CD4-positive, CD25-positive, alpha-beta regulatory T cell (primary cell): Measurements from ENCODE around the gene NCAN. TPM values are rescaled to one million over a fixed set of nuclear protein-coding genes. Genes with fewer than 3 reads are reported as not detected.
"Not testable (repeated sequence)": the region's sequence is repeated elsewhere in the genome, so short reads cannot be mapped to it uniquely, and the experiment has no call there.

ENCODE experiments used
- ATAC-seq, 2 donors: fragments of 150-1000 bp; cut with Tn5 transposase; one replicate each; pipeline ENCODE4 v1.10.0; 2021; ENCODE audit warnings: low read depth in 2 of 2, moderate number of reproducible peaks in 2 of 2, moderate library complexity in 1 of 2
- DNase-seq, 3 donors: peaks; one replicate each; pipeline versions ENCODE4 v3.0.0 to v3.0.0-alpha.2; 2012 to 2022; ENCODE audit warnings: mixed read lengths in 1 of 3
- H3K27ac ChIP-seq: one replicate; pipeline ENCODE4 v1.7.0; 2013; ENCODE audit warnings: mild to moderate bottlenecking, low read length; ENCODE audit not compliant: insufficient read depth, poor library complexity, severe bottlenecking
- H3K27me3 ChIP-seq: one replicate; pipeline ENCODE4 v1.7.0; 2013; ENCODE audit warnings: low read length; ENCODE audit not compliant: control insufficient read depth, insufficient read depth
- H3K36me3 ChIP-seq: one replicate; pipeline ENCODE4 v1.7.0; 2013; ENCODE audit warnings: mild to moderate bottlenecking, low read length, moderate library complexity; ENCODE audit not compliant: control insufficient read depth, insufficient read depth
- H3K4me1 ChIP-seq: 2 replicates; pipeline ENCODE4 v1.7.0; 2013; ENCODE audit warnings: mild to moderate bottlenecking, low read length; ENCODE audit not compliant: insufficient read depth, control insufficient read depth, poor library complexity, severe bottlenecking
- H3K4me3 ChIP-seq: one replicate; pipeline ENCODE4 v1.7.0; 2013; ENCODE audit warnings: low read depth, mild to moderate bottlenecking, low read length, moderate library complexity
- H3K9me3 ChIP-seq, 2 experiments: 1 replicate in 1 of 2; 2 replicates in 1 of 2; pipeline ENCODE4 v1.7.0; 2013; ENCODE audit warnings: low read length in 2 of 2, mild to moderate bottlenecking in 1 of 2, moderate library complexity in 1 of 2; ENCODE audit not compliant: control insufficient read depth in 2 of 2
- H3K27ac Mint-ChIP-seq, 3 donors: one replicate each; pipeline ENCODE4 v1.8.0; 2020 to 2022; ENCODE audit warnings: mild to moderate bottlenecking in 3 of 3, mixed read lengths in 3 of 3, moderate library complexity in 2 of 3
- H3K27me3 Mint-ChIP-seq: one replicate; pipeline ENCODE4 v1.8.0; 2022; ENCODE audit warnings: mild to moderate bottlenecking, mixed read lengths
- H3K36me3 Mint-ChIP-seq: one replicate; pipeline ENCODE4 v1.8.0; 2020; ENCODE audit warnings: mixed read lengths
- H3K4me1 Mint-ChIP-seq, 4 donors: one replicate each; pipeline ENCODE4 v1.8.0; 2020 to 2022; ENCODE audit warnings: mixed read lengths in 4 of 4, mild to moderate bottlenecking in 1 of 4
- H3K4me3 Mint-ChIP-seq, 4 donors: one replicate each; pipeline ENCODE4 v1.8.0; 2020 to 2022; ENCODE audit warnings: mild to moderate bottlenecking in 4 of 4, mixed read lengths in 4 of 4, moderate library complexity in 3 of 4
- H3K9me3 Mint-ChIP-seq, 7 donors: one replicate each; pipeline ENCODE4 v1.8.0; 2020 to 2022; ENCODE audit warnings: mixed read lengths in 7 of 7, mild to moderate bottlenecking in 3 of 7, moderate library complexity in 2 of 7
- polyA plus RNA-seq, 4 donors: library from polyadenylated mRNA; unstranded; fragments of 300-500 nt; fragmentation: Illumina TruSeq; gene quantifications; one replicate each; pipeline ENCODE4 v1.2.3, GENCODE V29; 2021
- total RNA-seq: library from RNA; stranded (reverse); gene quantifications from one replicate; pipeline ENCODE4 v1.2.3, GENCODE V29; 2022

The NCAN gene
- total and polyA plus RNA-seq, 5 donors from 2014 or later = not detected

DNA sequence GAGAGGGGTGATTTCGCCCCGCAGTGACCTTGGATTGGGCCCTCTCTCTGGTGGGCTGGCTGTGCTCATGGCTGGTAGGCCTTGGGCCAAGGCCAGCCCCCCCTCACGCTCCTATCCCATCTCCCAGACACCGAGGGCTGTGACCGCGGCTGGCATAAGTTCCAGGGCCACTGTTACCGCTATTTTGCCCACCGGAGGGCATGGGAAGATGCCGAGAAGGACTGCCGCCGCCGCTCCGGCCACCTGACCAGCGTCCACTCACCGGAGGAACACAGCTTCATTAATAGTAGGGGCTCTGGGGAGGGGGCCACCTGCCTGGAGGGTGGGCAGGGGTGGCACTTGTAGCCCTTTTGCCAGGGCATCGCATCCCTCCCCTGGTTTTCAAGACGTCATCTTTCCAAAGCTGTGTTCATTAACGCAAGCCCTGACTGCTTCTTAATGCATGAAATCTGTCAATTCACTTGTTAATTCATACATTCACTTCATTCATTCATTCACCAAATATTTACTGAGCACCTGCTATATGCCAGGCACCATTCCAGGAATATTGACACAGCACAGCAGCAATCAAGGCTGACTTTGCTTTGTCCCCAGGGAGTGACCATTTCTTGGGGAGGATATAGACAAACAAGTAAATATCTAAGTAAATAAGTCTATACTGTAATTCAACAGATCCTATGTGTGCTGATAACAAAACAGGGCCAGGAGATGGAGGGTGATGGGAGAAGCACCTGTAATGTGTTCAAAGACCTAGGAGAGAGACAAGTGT is 26.6 kb downstream of the NCAN start:
- H3K4me1 ChIP-seq = no peaks in the 10 kb centered on the region
- DNase-seq (no peak), ATAC-seq (no peak)
- H3K9me3 ChIP-seq = peaks cover 16 to 19% of the 10 kb centered on the region in 2 experiments
- H3K4me3 Mint-ChIP-seq = no peak overlapping the region
- H3K9me3 Mint-ChIP-seq = peaks cover 0 to 20% (median 6%) of the 10 kb centered on the region in 7 donors
- no peaks in the 10 kb centered on the region for H3K4me1 Mint-ChIP-seq
- no peaks in the 10 kb centered on the region for H3K36me3 Mint-ChIP-seq
- peaks cover 15% of the 10 kb centered on the region for H3K27me3 Mint-ChIP-seq
- no peak overlapping the region for H3K4me3 ChIP-seq
- H3K36me3 ChIP-seq = no peaks in the 10 kb centered on the region
- H3K27me3 ChIP-seq = no peaks in the 10 kb centered on the region
- no peak overlapping the region for H3K27ac Mint-ChIP-seq
- H3K27ac ChIP-seq = no peak overlapping the region

- peaks cover 0 to 13% (median 5%) of the 10 kb centered on the region in 7 donors for H3K9me3 Mint-ChIP-seq
Measured at GRCh38 chr19:19239675-19240074, 27.9 kb downstream of the NCAN start.

DNA sequence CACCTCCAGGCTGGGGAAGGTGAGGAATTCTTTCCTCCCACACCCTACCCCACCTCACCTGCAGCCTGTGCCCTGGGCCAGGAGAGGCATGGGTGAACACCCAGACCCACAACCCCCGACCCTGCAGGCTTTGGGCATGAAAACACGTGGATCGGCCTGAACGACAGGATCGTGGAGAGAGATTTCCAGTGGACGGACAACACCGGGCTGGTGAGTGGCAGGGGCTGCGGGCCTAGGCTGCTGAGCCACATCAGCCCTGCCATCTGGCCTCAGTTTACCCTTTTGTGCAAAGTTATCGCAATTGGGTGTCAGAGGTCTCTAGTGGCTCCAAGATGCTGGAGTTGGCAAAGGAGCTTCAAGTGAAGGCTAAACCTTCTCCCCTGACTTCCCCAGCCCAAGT is 28.7 kb downstream of the NCAN start:
- ATAC-seq = no peak
- Mint-ChIP-seq H3K27ac (no peak overlapping the region), H3K27me3 (peaks cover 15% of the 10 kb centered on the region), H3K36me3 (no peaks in the 10 kb centered on the region), H3K4me3 (no peak overlapping the region), H3K4me1 (no peaks in the 10 kb centered on the region), H3K9me3 (peaks cover 0 to 10% (median 5%) of the 10 kb centered on the region in 7 donors)
- Histone ChIP-seq H3K36me3 (no peaks in the 10 kb centered on the region), H3K27ac (no peak overlapping the region), H3K9me3 (peaks cover 0 to 4% of the 10 kb centered on the region in 2 experiments), H3K27me3 (no peaks in the 10 kb centered on the region), H3K4me3 (no peak overlapping the region), H3K4me1 (no peaks in the 10 kb centered on the region)
- no peak for DNase-seq

More at GRCh38 chr19:19239675-19240074, 27.9 kb downstream of the NCAN start:
- no peak for ATAC-seq
- Histone ChIP-seq H3K27ac (no peak overlapping the region), H3K9me3 (peaks cover 3 to 7% of the 10 kb centered on the region in 2 experiments), H3K36me3 (no peaks in the 10 kb centered on the region), H3K4me3 (no peak overlapping the region), H3K27me3 (no peaks in the 10 kb centered on the region), H3K4me1 (no peaks in the 10 kb centered on the region)
- DNase-seq = no peak
- H3K4me3 Mint-ChIP-seq = no peak overlapping the region
- H3K4me1 Mint-ChIP-seq = no peaks in the 10 kb centered on the region
- no peak overlapping the region for H3K27ac Mint-ChIP-seq
- no peaks in the 10 kb centered on the region for H3K36me3 Mint-ChIP-seq
- H3K27me3 Mint-ChIP-seq = peaks cover 15% of the 10 kb centered on the region

DNA sequence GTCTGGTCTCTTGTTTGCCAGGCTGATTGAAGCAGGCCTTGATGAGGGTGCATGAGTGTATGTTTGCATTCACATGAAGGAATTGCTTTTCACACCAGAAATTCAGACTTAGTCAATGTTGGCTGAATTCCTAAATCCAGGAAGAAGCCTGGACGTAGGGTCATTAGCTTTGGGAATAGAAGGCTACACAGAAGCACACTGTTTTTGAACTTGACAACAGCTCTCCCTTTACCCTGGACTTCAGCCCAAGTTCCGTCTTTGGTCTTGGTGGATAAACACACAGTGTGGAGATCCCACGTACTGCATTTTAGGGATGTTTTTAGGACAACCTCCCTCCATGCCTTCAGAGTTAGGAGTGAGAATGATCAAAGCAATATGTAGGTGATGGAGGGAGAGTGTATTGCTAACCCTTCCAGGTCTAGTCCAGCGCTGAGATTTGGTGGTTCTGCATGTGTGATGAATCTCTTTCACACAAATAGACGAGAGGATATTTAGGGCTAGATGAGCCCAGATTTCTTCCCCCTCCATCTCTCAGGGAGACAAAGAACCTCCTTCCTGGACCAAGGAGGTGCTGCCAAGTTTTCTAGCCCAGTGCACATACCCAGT is 38.5 kb downstream of the NCAN start:
- no peak for ATAC-seq
- Mint-ChIP-seq H3K27ac (no peak overlapping the region), H3K36me3 (no peaks in the 10 kb centered on the region), H3K4me1 (no peaks in the 10 kb centered on the region), H3K9me3 (peaks cover 0 to 2% (median 0%) of the 10 kb centered on the region in 7 donors), H3K4me3 (no peak overlapping the region), H3K27me3 (peaks cover 16% of the 10 kb centered on the region)
- Histone ChIP-seq H3K36me3 (no peaks in the 10 kb centered on the region), H3K27ac (no peak overlapping the region), H3K9me3 (no peaks in the 10 kb centered on the region), H3K4me3 (no peak overlapping the region), H3K27me3 (no peaks in the 10 kb centered on the region), H3K4me1 (no peaks in the 10 kb centered on the region)
- DNase-seq = no peak

DNA sequence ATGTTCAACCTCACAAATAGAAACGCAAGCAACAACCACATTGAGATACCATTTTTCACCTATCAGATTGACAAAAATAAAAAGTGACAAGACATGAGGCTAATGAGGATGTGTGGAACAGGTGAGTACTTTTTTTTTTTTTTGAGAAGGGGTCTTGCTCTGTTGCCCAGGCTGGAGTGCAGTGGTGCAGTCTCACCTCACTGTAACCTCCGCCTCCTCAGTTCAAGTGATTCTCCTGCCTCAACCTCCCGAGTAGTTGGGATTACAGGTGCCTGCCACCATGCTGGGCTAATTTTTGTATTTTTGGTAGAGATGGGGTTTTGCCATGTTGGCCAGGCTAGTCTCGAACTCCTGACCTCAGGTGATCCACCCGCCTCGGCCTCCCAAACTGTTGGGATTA is 41.7 kb downstream of the NCAN start:
- peaks cover 20% of the 10 kb centered on the region for H3K27me3 Mint-ChIP-seq
- not testable (repeated sequence) for H3K27me3 ChIP-seq, H3K9me3 Mint-ChIP-seq, H3K36me3 ChIP-seq, H3K9me3 ChIP-seq, H3K4me3 Mint-ChIP-seq, H3K27ac ChIP-seq, H3K4me1 ChIP-seq, H3K4me1 Mint-ChIP-seq, H3K27ac Mint-ChIP-seq, H3K36me3 Mint-ChIP-seq, H3K4me3 ChIP-seq, ATAC-seq, DNase-seq

- ATAC-seq (no peak), DNase-seq (no peak)
- Mint-ChIP-seq H3K27ac (no peak overlapping the region), H3K4me3 (no peak overlapping the region), H3K27me3 (peaks cover 29% of the 10 kb centered on the region), H3K4me1 (peaks cover 0 to 5% (median 2%) of the 10 kb centered on the region in 4 donors), H3K36me3 (no peaks in the 10 kb centered on the region), H3K9me3 (peaks cover 0 to 3% (median 0%) of the 10 kb centered on the region in 7 donors)
- Histone ChIP-seq H3K4me1 (peaks cover 6% of the 10 kb centered on the region), H3K27me3 (no peaks in the 10 kb centered on the region), H3K4me3 (no peak overlapping the region), H3K27ac (no peak overlapping the region), H3K9me3 (no peaks in the 10 kb centered on the region), H3K36me3 (no peaks in the 10 kb centered on the region)
Measured at GRCh38 chr19:19256072-19256969, 44.6 kb downstream of the NCAN start.

GRCh38 chr19:19257137-19257536 is 45.4 kb downstream of the NCAN start:
- Mint-ChIP-seq H3K27ac (no peak overlapping the region), H3K4me3 (no peak overlapping the region), H3K4me1 (peaks cover 0 to 8% (median 2%) of the 10 kb centered on the region in 4 donors), H3K36me3 (no peaks in the 10 kb centered on the region), H3K9me3 (peaks cover 0 to 3% (median 0%) of the 10 kb centered on the region in 7 donors), H3K27me3 (peaks cover 33% of the 10 kb centered on the region)
- ATAC-seq (no peak), DNase-seq (no peak)
- peaks cover 3% of the 10 kb centered on the region for H3K27me3 ChIP-seq
- no peak overlapping the region for H3K27ac ChIP-seq
- H3K4me1 ChIP-seq = peaks cover 11% of the 10 kb centered on the region
- H3K9me3 ChIP-seq = no peaks in the 10 kb centered on the region
- no peaks in the 10 kb centered on the region for H3K36me3 ChIP-seq
- no peak overlapping the region for H3K4me3 ChIP-seq
